NCI-H446 treated with DMSO at 0.1 percent for 48 hours (cell line): ENCODE measurements around the gene FIGNL1.
A peak's percentile ranks its signal among the peaks of the same experiment; 100 is the strongest.

Experiments used
- DNase-seq: peaks from one replicate; lab custom pipeline; 2025; lab: John Stamatoyannopoulos, UW

FIGNL1 gene, protein sequence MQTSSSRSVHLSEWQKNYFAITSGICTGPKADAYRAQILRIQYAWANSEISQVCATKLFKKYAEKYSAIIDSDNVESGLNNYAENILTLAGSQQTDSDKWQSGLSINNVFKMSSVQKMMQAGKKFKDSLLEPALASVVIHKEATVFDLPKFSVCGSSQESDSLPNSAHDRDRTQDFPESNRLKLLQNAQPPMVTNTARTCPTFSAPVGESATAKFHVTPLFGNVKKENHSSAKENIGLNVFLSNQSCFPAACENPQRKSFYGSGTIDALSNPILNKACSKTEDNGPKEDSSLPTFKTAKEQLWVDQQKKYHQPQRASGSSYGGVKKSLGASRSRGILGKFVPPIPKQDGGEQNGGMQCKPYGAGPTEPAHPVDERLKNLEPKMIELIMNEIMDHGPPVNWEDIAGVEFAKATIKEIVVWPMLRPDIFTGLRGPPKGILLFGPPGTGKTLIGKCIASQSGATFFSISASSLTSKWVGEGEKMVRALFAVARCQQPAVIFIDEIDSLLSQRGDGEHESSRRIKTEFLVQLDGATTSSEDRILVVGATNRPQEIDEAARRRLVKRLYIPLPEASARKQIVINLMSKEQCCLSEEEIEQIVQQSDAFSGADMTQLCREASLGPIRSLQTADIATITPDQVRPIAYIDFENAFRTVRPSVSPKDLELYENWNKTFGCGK

DNA sequence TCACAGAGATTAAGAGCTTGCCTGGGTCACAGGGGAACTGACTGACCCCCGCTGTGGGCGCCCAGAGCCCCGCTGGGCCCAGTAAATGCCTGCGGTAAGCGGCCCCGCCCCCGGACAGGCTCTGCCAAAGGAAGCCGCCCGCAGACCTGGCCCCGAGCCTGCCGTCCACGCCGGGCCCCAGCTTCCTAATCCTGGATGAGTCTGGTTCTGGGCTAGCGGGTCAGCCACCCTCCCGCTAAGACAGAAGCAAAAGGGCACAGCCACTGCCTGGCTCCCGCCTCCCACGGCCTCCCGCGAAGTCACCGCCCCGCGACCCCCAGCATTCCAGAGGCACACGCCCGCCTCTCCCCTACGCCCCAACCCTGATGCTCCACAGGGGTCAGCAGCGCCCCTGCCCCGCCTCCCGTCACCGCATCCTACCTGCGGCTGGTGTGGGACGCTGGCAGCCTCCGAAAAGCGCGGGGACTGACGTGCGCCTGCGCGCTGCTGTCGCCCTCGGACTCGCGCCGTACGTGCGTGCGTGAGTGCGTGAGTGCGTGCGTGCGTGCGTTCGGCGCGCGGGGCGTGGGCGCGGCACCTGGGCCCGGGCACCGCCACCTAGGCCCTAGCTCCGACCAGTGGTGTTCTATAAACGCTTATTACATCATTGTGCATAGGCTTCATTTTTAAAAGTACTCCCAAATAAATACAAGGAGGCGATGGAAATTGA, at the start of gene FIGNL1:
Gene FIGNL1, minus strand, starts transcription at position 470 of the 709 bp plus-strand sequence. CDS start 3,063 bp downstream, outside the sequence.
- peak; percentile 41 for DNase-seq

DNA sequence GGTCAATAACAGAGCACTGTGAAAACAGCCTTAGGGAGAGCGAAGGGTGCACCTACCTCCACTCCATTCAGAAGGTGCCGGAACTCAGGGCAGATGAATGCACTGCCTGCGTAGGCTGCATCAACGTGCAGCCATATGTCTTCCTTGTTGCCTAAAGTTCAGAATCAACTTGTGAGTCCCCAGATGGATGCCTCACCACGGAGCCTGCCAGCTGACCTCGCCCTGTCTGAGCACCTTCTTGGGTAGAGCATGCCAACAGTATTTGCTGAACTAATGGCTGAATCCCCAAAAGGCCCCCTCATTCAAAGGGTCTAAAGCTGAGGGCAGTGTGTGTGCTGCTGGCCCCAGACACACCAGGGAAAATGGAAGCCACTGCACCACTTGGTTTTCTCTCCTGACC, 48.9 kb upstream of the FIGNL1 start:
- DNase-seq, result no peak

DNA sequence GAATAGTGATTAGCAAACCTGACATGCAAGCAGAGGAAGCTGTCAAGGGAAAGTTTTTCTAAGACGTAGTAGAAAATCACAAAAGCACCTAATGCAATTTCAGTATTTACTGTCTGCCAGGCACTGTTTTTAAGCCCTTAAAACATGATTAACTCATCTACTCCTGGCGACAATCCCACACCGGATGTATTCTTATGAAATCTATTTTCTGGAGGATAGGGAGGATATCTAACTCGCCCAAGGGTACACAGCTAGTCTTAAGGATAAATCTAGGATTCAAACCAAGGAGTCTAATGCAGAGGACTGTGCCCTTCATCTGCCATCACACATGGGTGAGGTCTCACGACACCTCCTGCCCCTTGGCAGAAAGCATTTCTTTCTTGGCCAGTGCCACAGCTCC, 47.8 kb upstream of the FIGNL1 start:
- DNase-seq, result no peak

DNA sequence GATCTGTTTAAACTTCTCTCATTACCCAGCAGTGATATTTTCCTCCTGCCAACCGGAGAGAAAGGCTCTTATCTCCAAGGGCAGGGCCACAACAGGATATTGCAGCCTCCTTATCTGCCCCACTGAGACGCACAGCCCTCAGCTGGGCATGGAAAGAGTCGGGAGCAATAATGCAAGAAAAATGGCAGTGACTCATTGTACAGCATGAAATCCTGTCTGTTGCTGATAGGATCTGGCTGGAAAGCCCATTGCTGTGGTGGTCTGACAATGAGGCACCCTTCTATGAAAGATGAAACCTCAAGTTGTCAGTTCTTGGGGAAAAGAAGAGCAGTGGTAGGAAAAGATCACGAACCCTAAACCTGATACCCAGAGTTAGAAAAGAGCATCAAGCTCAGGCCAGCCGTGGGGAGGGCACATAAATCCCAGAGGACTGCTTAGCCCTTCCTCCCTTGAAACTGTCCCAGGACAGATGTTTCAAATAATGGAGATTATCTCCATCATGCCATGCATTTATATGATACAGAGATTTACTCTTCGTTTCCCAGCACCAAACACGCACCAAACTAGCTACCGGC, 47.0 kb upstream of the FIGNL1 start:
- no peak for DNase-seq

DNA sequence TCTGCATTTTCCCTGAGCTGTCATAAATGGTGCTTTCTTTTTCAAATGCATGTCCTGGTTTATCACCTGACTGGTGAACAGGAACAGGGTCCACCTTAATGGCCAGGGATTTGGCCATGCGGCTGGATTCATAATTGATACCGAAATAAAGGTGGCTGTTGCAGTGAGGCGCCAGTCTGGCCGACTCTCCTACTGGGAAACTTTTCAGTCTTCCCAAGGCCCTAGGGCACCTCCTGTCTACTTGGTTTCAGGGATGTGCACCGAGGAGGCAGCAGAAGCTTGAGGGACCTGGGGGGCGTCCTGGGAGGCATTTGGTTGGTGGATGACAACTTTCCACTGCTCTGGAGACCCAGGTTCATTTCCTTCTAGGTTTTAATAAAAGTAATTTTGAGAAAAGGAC, 46.4 kb upstream of the FIGNL1 start:
- DNase-seq, result no peak

DNA sequence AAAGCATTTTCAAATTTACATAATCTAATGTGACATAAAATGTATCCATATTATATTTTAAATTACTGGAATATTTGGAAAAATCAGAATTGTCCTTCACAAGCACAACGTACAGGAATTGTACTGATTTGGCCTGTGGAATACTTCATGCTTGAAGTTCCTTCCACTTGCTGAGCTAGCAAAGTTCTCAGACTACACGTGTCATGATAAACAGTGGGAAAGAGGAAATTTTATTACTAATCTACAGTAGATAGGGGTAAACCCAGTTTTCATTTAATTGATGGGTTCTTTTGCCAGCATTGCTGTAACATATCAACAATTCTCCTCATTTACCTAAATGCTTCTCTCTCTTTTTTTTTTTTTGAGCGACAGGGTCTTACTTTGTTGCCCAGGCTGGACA, 45.6 kb upstream of the FIGNL1 start:
- DNase-seq, result no peak

DNA sequence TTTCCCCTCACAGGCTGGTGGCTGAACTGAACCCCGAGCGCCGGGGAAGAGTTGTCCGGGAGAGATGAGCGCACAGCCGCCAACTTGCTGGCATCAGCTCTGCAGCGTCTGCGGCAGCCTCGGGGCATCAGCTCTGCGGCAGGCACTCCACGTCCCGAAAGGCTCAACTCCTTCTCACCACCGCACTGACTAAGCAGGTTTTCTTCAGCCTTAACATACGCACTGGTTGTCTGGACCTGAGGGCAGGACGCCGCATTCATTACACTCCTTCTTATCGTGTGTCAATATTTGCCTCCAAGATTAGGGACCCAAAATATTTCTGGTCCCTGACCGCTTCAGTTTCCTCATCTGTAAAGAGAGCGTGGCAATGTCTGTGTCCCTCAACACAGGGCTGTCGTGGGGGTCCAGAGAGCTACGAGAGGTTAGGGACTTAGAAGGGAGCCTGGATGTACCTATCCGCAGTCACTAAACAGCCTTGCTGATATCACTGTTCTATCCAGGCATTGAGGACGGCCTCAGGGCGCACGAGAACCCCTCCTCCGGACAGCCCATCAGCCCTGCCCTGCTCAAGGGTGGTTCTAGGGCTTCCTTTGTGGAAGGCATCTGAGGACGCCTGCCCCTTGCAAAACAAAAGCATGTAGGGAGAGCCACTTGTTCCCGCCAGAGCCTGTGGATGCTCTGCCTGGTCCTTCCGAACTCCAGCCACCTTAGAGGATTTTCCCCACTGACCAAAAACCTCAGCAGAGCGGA, 42.8 kb upstream of the FIGNL1 start:
- no peak for DNase-seq

DNA sequence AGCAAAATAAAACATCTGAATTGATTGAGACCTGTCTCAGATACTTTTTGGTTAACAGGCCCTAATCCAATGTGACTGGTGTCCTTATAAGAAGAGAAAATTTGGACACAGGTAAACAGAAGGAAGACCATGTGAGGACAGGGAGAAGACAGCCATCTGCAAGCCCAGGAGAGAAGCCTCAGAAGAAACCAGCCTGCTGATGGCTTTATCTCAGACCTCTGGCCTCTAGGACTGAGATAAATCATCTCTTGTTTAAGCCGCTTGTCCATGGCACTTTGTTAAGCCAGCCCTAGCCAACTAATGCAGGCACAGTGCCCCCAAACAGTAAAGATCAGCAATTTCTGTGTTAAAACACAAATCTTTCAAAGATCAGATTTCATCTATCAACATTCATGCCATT, 41.8 kb upstream of the FIGNL1 start:
- no peak for DNase-seq

DNA sequence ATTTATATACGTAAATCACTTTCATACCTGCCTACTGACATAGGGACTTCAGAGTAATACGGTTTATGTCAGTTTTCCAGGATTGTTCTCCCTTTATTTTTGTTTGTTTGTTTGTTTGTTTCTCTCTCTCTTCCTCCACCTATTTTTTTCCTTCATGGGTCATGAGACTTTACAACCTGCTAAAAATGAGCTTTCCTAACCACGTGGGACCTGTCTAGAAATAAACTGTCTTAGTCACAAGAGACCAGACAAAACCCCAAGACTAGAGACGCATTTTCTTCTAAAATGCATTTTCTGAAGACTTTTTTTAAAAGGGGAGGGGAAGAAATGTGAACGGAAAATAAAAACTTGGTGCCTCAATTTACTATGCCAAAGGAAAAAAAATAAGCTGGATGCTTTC, 41.1 kb upstream of the FIGNL1 start:
- DNase-seq, result no peak

DNA sequence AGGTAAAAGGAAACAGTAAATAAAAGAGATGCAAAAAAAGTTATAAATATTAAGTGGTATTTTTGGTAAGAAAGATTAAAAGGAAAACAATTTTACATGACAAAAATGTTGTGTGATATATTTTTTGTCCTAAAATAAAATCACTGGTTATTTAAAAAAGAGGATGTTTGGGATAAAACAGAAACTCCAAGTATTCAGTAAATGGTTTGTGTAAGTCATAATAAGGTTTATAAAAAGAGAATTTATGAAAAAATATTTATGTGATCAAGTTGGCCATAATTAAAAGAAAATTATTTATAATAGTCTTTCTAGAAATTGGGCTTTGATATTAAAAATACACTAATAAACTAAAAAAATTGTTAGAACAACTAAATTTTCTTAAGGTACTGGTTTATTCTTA, 38.2 kb upstream of the FIGNL1 start:
- no peak for DNase-seq

DNA sequence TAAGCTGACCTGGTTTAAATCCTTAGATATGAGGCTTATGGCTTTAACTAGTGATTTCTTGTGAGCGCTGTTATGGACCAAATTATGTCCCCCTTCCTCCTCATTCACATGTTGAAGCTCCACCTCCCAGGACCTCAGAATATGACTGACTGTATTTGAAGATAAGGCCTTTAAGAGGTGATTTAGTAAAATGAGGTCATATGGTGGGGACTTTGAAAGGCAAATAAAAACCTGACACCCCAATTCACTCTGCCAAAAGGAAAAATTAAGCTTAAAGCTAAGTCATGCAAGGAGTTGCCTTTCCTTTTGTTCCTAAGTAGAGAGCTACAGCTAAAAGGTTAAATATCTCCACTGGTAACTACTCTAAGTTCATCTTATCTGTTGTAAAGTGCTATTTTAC, 36.4 kb upstream of the FIGNL1 start:
- no peak for DNase-seq

DNA sequence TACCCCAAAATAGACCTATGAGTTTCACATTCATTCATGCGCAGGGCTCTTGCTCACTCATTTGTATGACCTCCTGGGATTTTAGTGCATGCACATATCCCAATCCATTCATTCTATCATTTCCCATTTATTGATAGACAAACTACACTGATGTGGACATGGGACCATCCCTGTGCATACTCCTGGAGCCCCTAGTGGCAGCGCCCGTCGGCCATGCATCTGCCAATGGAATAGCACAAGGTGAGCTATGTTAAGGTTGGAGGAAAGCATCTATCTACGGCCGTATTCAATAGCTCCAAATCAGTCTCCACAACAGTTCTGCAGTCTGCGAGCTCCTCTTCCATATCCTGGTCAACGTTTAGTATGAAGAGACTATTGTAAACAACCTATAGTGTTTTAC, 31.7 kb upstream of the FIGNL1 start:
- no peak for DNase-seq

DNA sequence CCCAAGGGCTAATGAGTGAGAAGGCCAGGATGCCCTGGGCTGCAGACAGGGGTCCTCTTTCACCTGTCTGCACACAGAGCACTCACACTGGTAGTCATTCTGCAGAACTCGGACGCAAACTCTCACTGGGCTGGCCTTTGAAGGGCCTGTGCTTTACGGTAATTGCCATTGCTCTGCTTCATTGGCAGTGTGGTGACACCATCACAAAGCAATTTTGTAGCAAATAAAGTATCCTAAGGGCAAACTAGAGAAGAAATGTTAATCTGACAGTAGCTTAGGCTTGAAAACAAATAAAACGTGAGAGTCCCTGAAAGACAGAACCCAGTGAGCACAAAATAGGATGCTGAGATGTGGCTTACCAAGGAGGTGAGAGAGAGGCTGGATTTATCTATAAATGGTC, 30.6 kb upstream of the FIGNL1 start:
- DNase-seq, result no peak

DNA sequence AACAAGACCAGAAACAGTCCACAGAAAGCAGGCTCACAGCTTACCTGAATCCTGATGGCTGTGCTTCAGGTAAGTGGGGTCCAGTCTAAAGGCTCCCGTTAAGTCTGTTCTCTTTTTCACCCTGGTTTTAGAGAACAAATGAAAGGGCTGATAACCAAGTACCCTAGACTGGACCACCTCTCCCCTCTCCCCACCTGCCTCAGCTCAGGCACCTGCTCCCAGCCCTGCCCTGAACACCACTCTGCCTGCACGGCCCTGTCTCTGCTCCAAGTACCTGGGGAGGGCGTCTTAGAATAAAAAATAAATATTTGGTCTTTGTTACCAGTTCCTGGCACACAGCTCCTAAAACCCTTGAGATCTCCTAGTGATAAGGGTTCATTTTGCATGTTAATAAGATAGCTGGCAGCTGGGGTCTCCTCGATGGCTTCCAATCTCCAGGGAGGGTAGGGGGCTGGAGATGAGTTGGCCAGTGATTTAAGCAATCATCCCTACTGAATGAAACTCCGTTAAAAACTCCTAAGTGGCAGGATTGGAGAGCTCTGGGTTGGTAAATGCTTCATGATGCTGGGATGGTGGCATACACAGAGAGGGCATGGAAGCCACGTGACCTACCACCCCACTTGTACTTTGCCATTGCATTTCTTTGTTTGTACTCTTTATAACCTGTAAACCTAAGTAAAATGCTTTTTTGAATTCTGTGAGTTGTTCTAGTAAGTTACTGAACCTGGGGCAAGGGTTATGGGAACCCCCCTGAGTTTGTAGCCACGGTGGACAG, 29.8 kb upstream of the FIGNL1 start:
- DNase-seq, result no peak

DNA sequence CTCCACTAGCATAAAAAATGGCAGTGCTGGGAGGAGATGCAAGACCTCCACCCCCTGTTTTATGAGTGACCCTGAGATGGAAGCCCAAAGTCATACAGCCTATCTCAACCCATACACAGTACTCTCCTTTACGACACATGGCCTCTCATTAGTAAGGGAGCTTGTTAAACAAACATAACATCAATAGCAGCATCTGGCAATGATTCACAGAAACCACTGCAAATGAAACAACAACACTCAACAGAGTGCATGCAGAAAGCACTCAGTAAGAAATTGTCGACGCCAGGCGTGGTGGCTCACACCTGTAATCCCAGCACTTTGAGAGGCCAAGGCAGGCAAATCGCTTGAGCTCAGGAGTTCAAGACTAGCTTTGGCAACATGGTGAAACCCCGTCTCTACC, 27.5 kb upstream of the FIGNL1 start:
- no peak for DNase-seq

DNA sequence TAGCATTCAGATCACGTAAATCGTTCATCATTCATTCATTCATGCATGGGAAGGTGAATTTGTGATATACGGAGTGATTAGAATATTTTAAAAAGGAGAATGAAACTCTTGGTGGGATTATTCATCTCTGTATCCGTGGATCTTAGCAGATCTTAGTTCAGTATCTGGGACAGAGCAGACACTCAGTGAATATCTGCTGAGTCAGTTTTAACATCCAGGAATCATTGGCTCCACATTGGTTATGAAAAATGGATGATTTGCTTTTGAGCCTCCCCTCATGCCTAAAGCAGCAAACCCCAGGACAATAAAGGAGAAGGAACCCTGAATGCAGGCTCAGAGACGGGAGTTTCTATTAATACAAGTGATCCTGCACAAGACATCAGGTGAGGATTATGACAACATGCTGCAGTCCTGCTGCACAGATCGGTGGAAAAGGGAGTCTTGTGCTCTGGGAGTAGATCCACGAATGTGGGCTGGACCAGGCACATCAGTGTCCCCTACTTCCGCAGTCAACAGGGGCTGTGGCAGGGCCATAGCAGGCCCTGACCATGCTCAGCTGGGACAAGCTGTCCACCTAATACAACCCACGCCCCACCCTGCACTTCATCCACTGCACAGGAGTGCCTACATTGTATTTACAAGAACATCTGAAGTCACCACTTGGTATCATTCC, 26.9 kb upstream of the FIGNL1 start:
- no peak for DNase-seq

DNA sequence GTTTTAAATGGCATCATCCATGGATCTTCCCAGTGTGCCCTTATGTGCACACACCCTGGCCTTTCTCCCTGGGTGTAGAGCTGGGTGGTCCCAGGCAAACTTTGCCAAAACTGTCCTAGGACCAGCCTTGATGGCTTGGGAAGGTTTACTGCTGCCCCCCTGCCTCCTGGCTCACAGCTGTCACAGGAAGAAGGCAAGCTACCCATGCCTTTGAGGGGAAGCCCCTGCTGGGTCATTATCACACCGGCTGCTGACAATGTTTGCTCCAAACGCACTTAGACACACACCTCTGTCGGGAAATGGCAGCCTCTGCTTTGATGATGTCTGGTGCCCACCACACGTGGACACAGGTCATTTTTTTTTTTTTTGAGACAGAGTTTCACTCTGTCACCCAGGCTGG, 25.2 kb upstream of the FIGNL1 start:
- DNase-seq, result no peak

DNA sequence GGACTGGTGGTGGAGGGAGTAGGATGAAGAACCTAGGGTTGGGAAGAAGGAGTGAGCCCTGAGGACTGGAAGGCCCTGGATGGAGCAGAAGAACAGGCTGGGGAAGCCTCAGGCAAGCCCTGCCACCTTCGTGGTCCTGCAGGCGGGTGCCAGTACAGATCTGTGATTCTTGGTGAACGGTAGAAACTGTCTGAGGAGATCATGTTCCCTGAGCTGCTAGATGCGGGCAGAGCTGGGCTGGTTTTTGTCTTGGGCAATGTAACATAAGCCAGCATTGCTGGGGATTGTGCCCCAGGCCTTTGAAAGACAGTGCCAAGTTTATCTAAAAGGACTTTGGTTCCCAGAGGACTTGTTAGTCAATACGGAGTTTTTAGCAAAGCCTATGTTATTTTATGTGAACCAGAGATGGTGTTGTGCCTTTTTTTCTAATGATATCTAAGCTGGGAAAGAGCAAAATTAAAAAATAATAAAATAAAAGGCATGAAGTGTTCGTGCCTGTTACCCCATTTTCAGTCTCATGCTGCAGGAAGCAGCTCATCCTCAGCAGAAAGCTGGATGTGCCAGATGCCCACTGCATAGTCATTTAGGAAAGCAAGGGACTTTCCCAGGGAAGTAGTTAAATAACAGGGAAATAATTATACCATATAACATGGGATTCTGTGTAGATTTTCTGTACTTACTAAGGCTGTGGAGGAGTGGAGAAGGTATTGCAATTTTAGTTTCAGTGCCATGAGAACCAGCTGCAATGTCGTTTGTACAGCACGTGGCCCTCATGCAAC, 24.4 kb upstream of the FIGNL1 start:
- no peak for DNase-seq

DNA sequence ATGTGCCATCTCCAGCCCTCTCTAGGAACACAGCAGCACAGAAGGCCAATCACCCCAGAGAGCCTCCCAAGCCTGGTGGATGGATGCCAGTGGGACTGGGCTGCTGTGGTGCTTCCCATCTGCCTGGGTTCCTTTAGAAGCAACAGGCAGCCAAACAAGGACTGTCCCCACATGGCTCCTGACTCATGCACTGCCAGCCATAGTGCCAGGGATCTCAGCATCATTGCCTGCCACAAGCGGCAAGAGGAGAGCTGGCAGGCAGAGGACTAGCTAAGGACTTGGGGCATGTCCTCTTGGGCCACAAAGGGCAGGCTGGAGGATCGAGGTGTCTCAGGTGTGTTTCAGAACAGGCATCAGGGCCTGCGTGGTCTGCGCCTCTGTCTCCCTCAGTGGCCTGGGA, 23.4 kb upstream of the FIGNL1 start:
- no peak for DNase-seq

DNA sequence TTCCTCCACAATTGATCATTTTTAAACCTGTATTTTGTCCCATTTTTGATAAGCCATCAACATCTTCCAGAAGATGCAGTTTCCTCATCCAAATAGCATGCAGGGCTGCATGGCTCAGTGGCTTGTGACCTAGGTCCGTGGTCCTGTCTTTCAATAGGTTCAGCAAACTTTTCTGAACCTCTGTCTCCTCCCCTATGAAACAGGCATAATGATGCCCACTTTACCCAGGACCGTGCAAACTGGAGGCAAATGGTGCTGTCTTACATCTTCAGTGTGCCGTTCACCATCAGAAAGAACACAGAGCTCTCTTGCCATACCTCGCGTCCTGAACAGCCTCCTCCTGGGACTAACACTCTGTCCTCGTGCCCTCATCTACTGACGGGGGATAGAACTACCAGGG, 22.3 kb upstream of the FIGNL1 start:
- no peak for DNase-seq
